ENCODE measurements around the gene CCDC182.

DNA sequence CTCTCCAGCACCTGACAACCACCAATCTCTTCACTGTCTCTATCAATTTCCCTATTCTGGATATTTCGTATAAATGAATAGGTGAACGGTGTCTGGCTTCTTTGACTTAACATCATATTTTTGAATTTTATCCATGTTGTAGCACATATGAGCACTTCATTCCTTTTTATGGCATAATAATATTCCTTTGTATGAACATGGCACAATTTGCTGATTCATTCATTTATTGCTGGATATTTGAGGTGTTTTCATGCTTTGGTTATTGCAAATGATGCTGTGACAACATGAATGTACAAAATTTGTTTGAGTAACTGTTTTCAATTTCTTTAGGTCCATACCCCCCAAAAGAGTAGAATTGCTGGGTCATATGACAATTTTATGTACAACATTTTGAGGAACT, 12.0 kb downstream of the CCDC182 start:
- TF ChIP-seq, protein P1, sequence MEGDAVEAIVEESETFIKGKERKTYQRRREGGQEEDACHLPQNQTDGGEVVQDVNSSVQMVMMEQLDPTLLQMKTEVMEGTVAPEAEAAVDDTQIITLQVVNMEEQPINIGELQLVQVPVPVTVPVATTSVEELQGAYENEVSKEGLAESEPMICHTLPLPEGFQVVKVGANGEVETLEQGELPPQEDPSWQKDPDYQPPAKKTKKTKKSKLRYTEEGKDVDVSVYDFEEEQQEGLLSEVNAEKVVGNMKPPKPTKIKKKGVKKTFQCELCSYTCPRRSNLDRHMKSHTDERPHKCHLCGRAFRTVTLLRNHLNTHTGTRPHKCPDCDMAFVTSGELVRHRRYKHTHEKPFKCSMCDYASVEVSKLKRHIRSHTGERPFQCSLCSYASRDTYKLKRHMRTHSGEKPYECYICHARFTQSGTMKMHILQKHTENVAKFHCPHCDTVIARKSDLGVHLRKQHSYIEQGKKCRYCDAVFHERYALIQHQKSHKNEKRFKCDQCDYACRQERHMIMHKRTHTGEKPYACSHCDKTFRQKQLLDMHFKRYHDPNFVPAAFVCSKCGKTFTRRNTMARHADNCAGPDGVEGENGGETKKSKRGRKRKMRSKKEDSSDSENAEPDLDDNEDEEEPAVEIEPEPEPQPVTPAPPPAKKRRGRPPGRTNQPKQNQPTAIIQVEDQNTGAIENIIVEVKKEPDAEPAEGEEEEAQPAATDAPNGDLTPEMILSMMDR (IDR thresholded peaks at IDR 0.05), result no peak
- TF ChIP-seq POLR2A (IDR thresholded peaks at IDR 0.05), result no peak

Data from stomach (tissue), 4 donors.